C4-2B (cell line): Measurements from ENCODE around the gene SKP2.

Experiments used
- CTCF ChIP-seq: fragments of 450-650 bp; conservative IDR thresholded peaks from 2 replicates; pipeline ENCODE4 v1.5.1; 2017; ENCODE audit warnings: mild to moderate bottlenecking
- ZFX ChIP-seq: fragments of 450-650 bp; IDR thresholded peaks from 2 replicates; pipeline ENCODE4 v1.6.1; 2017

GRCh38 chr5:36168737-36169136 is 16.8 kb downstream of the SKP2 start:
- no peak for TF ChIP-seq CTCF
- TF ChIP-seq ZFX, result no peak
